ENCODE results near the gene INCENP. TPM values are rescaled to one million over a fixed set of nuclear protein-coding genes. Genes with fewer than 3 reads are reported as not detected.

INCENP gene
- total RNA-seq, 1 experiment from 2014 or later, result 101 TPM

GRCh38 chr11:62169448-62169847 lies 45.6 kb downstream of the INCENP start:
- H3K36me3 ChIP-seq (ENCODE audit: control insufficient read depth, insufficient read depth, low read length), result no peaks in the 10 kb centered on the region
- DNase-seq, result no peak
- H3K4me3 ChIP-seq (ENCODE audit: low read depth, low read length), result no peak overlapping the region
- ChIA-PET POLR2A (no interaction called here), CTCF (no interaction called here)
- no peaks in the 10 kb centered on the region for H3K4me1 ChIP-seq
- Mint-ChIP-seq H3K36me3 (ENCODE audit: insufficient read depth, unreplicated experiment) (no peaks in the 10 kb centered on the region), H3K27me3 (ENCODE audit: insufficient read depth, unreplicated experiment) (peaks cover 14% of the 10 kb centered on the region), H3K4me1 (ENCODE audit: low read depth, unreplicated experiment) (no peaks in the 10 kb centered on the region), H3K9me3 (ENCODE audit: unreplicated experiment) (no peaks in the 10 kb centered on the region), H3K4me3 (ENCODE audit: unreplicated experiment) (no peak overlapping the region), H3K27ac (ENCODE audit: unreplicated experiment) (no peak overlapping the region)
- no TSS peak for BruUV-seq (replicated peaks)
- H3K9me3 ChIP-seq, result no peaks in the 10 kb centered on the region
- no peak for TF ChIP-seq CTCF (IDR thresholded peaks at IDR 0.05; ENCODE audit: insufficient read depth in 1 of 2, low read depth in 1 of 2, low read length in 1 of 2, severe bottlenecking in 1 of 2, unreplicated experiment in 1 of 2)
- 0 out of 2 replicates have a peak, but pooled peaks cover 1% of the 10 kb centered on the region for H3K27me3 ChIP-seq (replicated peaks; ENCODE audit: control insufficient read depth, insufficient read depth, low read length)
- intact Hi-C loops (cut with micrococcal nuclease; ENCODE audit: unreplicated experiment), result no loop called here

GRCh38 chr11:62169935-62170334 lies 46.1 kb downstream of the INCENP start:
- H3K27me3 ChIP-seq (replicated peaks; ENCODE audit: control insufficient read depth, insufficient read depth, low read length), result 0 out of 2 replicates have a peak, but pooled peaks cover 1% of the 10 kb centered on the region
- BruUV-seq (replicated peaks), result no TSS peak
- Mint-ChIP-seq H3K36me3 (ENCODE audit: insufficient read depth, unreplicated experiment) (no peaks in the 10 kb centered on the region), H3K9me3 (ENCODE audit: unreplicated experiment) (no peaks in the 10 kb centered on the region), H3K27me3 (ENCODE audit: insufficient read depth, unreplicated experiment) (peaks cover 16% of the 10 kb centered on the region), H3K4me3 (ENCODE audit: unreplicated experiment) (no peak overlapping the region), H3K4me1 (ENCODE audit: low read depth, unreplicated experiment) (no peaks in the 10 kb centered on the region), H3K27ac (ENCODE audit: unreplicated experiment) (no peak overlapping the region)
- no peak overlapping the region for H3K4me3 ChIP-seq (ENCODE audit: low read depth, low read length)
- ChIA-PET POLR2A (no interaction called here), CTCF (no interaction called here)
- DNase-seq, result no peak
- no peak for TF ChIP-seq CTCF (IDR thresholded peaks at IDR 0.05; ENCODE audit: insufficient read depth in 1 of 2, low read depth in 1 of 2, low read length in 1 of 2, severe bottlenecking in 1 of 2, unreplicated experiment in 1 of 2)
- no peaks in the 10 kb centered on the region for H3K36me3 ChIP-seq (ENCODE audit: control insufficient read depth, insufficient read depth, low read length)
- intact Hi-C loops (cut with micrococcal nuclease; ENCODE audit: unreplicated experiment), result no loop called here
- H3K4me1 ChIP-seq, result no peaks in the 10 kb centered on the region
- no peaks in the 10 kb centered on the region for H3K9me3 ChIP-seq

- DNase-seq, result peak; percentile 80
- no peaks in the 10 kb centered on the region for H3K9me3 Mint-ChIP-seq (ENCODE audit: unreplicated experiment)
Measured at GRCh38 chr11:62171261-62171723, 47.5 kb downstream of the INCENP start.

More at GRCh38 chr11:62171261-62171723, 47.5 kb downstream of the INCENP start:
- Histone ChIP-seq H3K4me1 (no peaks in the 10 kb centered on the region), H3K27me3 (replicated peaks; ENCODE audit: control insufficient read depth, insufficient read depth, low read length) (0 out of 2 replicates have a peak, but pooled peaks cover 1% of the 10 kb centered on the region), H3K4me3 (ENCODE audit: low read depth, low read length) (no peak overlapping the region), H3K36me3 (ENCODE audit: control insufficient read depth, insufficient read depth, low read length) (no peaks in the 10 kb centered on the region), H3K9me3 (no peaks in the 10 kb centered on the region)
- POLR2A ChIA-PET, result no interaction called here
- TF ChIP-seq CTCF (IDR thresholded peaks at IDR 0.05; ENCODE audit: insufficient read depth in 1 of 2, low read depth in 1 of 2, low read length in 1 of 2, severe bottlenecking in 1 of 2, unreplicated experiment in 1 of 2), result peak; percentile 75 to 78
- CTCF ChIA-PET, result interaction anchor here (0.6 to 1.0 kb wide), 5 partner anchors 39 to 323 kb away, joined by 3 to 4 read pairs (median 3); no protein-coding TSS in a partner anchor
- Mint-ChIP-seq H3K27me3 (ENCODE audit: insufficient read depth, unreplicated experiment) (peaks cover 16% of the 10 kb centered on the region), H3K36me3 (ENCODE audit: insufficient read depth, unreplicated experiment) (no peaks in the 10 kb centered on the region), H3K4me1 (ENCODE audit: low read depth, unreplicated experiment) (no peaks in the 10 kb centered on the region), H3K4me3 (ENCODE audit: unreplicated experiment) (no peak overlapping the region), H3K27ac (ENCODE audit: unreplicated experiment) (no peak overlapping the region)
- no TSS peak for BruUV-seq (replicated peaks)
- intact Hi-C loops (cut with micrococcal nuclease; ENCODE audit: unreplicated experiment), result loop anchor here (1.0 kb wide), 3 partner anchors 37 to 207 kb away; partner anchors contain the start of gene SCGB2A1

All from Caco-2 (cell line).